ENCODE data around the gene SENP6.
"Not testable (repeated sequence)": the region's sequence is repeated elsewhere in the genome, so short reads cannot be mapped to it uniquely, and the experiment has no call there.

SENP6 gene

DNA sequence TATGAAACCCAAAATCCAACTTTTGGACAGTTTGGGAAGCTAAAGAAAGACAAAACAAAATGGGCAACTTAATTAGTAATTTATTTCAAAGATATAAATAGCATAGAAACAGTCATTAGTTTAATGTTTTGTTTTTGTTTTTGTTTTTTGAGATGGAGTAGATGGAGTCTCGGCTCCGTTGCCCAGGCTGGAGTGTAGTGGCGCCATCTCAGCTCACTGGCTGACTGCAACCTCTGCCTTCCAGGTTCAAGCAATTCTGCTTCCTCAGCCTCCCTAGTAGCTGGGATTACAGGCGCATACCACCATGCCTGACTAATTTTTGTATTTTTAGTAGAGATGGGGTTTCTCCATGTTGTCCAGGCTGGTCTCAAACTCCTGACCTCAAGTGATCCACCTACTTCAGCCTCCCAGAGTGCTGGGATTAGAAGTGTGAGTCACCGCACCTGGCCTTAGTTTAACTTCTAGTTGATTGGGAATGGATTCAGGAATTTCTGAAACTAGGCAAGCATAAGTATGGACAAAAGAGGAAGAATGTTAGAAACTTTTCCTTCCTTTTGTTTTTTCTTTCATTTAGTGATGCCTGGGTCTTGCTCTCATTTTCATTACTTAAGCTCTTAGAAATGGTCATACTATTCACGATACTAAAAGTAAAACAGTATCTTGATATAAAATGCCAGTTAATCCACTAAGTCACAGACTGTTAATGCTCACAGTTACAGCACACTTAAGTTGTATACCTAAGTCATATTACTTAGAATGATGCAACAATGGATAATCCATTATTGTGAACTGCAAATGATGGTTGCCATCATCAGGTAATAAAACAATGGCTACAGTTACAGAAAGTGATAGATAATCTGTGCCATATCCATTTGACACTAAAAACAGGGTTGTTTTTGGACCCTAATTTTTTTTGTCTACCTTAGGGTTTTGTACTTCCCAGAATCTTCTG lies 8.2 kb downstream of the SENP6 start:
- DNase-seq (ENCODE audit: low spot score) = no peak

DNA sequence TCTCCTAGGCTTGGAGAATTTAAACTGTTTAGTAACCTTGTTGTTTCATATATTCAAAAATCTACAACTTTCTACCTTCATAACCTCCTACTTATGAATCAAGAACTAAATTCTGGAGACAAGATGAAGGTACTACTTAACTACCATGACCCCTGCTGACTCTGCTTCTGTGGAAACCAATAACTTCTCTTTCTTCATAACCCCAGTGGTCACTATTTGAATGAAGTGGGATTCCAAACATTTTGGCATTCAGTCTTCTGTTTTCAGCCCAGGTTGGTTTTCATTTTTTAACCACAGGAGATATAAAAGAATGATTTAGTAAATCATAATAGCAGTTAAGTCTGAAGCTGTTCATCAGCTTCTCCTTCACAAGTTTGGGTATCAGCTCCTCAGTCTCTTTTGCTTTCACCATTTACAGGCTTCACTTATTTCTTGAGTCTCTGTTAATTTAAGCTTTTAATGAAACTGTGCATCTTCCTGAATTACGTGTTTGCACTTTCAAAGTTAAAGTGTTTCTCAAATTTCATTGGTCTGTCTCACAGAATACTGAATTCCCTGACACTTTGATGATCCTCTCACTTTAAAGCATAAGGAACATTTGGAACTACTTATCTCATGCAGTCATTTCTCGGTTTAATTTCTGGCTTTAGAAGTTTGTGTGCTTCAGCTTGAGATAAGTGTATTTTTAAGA lies 9.5 kb downstream of the SENP6 start:
- DNase-seq (ENCODE audit: low spot score) = no peak

DNA sequence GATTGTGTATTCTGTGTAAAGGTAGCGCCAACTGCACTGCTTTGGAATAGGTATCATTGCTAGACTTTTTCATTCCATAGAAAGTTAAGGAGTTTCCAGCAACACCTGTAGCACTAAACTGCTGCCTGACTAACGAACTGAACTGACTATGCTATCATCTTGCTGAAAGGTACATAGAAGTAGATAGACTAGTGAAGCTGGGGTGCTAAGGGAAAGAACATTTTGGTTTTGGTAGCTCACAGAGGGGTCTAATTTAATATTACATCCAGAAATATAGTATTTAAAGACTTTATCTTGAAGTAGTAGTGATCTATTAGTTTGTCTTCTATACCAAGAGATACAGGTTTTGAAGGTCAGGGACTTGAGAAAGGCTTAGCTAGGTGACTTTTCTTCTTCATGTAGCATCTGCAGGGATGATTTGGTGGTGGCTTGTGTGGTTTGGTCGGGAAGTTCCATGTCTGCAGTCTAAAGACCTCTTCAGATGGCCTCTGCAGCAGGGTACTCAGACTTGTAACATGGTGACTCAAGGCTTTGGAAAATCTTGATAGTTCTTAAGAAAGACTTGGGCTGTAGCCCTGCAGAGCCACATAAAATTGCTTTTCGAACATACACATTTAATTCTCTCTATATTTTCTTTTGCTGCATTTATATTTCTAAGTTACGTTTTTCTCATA lies 10.2 kb downstream of the SENP6 start:
- no peak for DNase-seq (ENCODE audit: low spot score)

DNA sequence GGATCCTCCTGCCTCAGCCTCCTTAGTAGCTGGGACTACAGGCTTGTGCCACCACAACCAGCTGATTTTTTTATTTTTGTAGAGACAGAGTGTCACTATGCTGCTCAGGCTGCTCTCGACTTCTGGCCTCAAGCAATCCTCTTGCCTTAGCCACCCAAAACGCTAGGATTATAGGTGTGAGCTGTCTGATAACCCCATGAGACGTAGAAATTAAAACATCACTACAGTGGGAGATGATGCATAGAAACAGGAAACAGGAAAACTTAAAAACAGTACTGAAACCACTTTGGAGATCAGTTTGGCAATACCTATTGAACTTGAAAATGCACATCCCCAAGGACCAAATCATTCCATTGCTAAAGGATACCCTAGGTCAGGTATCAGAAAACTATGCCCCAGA lies 10.8 kb downstream of the SENP6 start:
- DNase-seq (ENCODE audit: low spot score) = no peak

DNA sequence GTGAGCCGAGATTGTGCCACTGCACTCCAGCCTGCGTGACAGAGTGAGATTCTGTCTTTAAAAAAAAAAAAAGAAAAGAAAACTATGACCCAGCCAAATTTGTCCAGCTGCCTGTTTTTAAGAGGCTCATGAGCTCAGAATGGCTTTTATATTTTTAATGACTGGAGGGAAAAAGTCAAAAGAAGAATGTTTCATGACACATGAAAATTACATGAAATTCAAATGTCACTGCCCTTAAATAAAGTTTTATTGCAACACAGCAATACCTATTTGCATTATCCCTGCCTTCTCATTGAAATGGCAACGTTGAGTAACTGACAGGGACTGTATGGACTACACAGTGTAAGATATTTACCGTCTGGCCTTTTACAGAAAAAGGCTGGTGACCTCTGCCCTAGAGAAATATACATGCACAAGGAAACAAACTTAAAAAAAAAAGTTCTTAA lies 11.4 kb downstream of the SENP6 start:
- no peak for DNase-seq (ENCODE audit: low spot score)

DNA sequence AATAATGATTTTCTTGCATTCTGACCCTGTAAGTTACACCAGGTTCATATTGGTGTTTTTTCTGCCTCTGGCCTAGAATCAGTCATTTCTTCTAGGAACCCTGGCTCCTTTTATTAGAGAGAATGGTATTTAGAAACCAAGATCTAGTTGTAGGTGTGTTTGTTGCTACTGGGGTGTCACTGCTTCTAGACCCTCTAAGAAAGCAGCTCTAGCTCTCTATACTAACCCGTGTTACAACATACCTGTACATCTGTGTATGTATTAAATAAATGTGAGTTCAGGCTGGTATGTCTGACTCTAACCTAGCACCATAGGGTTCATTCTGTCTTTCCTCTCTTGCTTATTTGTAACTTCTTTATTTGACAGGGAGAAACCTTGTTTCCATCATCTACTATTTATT lies 16.8 kb downstream of the SENP6 start:
- no peak for DNase-seq (ENCODE audit: low spot score)

DNA sequence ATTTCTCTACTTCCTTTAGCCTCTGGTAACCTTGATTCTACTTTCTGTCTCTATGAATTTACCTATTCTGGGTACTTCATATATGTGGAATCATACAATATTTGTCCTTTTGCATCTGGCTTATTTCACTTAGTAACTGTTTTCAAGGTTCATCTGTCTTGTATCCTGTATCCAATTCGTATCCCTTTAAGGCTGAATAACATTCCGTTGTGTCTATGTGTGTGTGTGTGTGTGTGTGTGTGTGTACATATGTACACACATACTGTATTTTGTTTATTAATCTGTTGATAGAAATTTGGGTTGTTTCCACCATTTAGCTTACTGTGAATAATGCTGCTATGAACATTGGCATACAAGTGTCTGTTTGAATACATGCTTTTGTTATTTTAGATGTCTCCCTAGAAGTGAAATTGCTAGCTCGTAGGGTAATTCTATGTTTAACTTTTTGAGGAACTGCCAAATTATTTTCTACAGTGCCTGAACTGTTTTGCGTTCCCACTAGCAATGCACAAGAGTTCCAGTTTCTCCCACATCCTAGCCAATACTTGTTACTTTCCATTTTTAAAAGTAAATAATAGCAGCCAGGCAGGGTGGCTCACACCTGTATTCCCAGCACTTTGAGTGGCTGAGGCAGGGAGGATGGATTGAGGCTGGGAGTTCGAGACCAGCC lies 17.7 kb downstream of the SENP6 start:
- DNase-seq (ENCODE audit: low spot score) = no peak

DNA sequence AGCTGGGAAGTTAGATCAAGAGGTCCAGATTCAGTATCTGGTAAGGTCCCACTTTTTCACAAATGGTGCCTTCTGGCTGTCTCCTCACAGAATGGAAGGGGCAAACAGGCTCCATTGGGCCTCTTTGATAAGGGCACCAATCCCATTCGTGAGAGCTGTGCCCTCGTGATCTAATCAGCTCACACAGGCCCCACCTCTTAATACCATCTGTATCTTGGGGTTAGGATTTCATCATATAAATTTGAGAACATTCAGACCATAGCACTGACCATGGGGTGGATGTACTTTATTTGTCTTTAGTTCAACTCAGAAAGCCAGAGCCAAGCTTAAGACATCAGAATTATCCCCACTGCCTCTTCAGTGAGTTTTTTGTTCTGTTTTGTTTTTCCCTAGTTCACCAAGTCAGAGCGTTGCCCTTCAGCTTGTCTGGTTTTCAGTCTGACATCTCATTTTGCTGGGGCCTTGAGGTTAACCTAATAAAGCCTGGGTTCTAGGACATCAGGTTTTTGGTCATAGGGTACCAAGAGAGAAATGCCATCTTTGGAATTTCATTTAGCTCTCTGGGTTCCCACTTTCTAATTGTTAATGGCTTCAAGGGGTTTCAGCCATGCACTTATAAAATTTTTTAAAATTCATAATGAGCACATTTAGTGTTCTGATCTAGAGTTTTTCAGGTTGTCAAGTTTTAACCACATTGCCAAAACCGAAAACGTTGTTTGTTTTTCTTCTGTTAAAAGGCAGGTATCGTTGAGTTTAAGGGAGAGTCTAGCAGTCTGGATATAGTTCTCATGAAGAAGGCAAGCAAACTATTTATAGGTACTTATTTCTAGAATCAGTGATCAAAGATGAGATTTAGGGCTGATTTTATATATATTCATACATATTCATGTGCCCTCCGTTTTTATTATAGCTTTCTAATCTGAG lies 19.0 kb downstream of the SENP6 start:
- no peak for DNase-seq (ENCODE audit: low spot score)

DNA sequence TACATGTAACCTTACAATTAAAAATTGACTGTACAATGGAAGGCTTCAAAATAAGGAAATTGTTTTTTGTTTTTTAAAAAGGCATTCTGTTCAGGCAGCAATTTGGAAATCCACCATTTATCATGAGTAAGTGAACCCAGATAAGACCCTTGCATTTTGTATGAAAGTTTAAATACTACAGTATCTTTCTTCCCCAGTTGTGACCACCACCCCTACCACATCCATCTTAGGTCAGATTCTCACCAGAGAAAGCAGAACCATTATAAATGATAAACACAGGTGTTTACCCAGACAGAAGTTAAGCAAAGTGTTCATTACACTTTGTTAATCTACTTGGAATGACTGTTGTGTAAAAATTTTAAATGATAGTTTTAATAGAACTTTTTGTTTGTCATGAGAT lies 20.2 kb downstream of the SENP6 start:
- no peak for DNase-seq (ENCODE audit: low spot score)

DNA sequence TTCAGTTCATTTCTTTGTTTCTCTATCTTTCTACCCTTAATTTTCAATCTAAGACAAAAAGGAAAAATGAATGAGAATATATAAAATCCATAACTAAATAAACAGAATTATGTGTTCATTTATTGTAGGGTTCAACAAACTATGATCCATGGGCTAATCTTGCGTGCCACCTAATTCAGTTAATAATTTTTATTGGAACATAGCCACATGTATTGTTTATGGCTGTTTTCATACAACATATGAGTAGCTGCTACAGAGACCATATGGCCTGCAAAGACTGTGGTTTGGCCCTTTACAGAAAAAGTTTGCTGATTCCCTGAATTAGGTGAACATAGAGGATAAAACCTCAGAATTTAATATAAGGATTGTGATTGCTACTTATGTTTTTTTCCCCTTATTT lies 21.8 kb downstream of the SENP6 start:
- DNase-seq (ENCODE audit: low spot score) = no peak

DNA sequence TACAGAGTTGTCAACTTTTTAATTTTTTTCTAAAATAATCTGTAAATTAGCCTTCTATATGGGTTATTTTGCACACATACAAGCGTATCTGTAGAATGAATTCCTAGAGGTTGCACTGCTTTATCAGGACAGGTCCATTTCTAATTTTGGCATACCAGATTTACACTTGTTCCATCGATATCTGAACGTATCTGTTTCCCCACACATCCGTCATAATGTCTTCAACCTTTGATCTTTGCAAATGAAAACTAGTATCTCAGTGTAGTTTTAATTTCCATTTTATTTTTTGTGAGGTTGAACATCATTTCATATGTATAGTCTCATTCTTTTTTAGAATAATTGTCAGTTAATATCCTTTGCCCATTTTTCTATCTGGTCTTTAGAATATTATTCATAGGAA lies 22.7 kb downstream of the SENP6 start:
- no peak for DNase-seq (ENCODE audit: low spot score)

DNA sequence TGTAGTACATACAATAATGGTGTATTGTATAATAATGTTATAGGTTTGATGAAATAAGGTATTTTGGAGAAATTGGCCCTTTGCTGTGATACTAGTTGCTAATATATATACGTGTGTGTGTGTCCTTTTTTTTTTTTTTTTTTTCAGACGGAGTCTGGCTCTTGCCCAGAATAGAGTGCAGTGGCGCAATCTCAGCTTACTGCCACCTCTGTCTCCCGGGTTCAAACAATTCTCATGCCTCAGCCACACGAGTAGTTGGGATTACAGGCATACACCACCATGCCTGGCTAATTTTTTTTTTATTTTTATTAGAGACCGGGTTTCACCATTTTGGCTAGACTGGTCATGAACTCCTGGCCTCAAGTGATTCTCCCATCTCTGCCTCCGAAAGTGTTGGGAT lies 23.3 kb downstream of the SENP6 start:
- no peak for DNase-seq (ENCODE audit: low spot score)

DNA sequence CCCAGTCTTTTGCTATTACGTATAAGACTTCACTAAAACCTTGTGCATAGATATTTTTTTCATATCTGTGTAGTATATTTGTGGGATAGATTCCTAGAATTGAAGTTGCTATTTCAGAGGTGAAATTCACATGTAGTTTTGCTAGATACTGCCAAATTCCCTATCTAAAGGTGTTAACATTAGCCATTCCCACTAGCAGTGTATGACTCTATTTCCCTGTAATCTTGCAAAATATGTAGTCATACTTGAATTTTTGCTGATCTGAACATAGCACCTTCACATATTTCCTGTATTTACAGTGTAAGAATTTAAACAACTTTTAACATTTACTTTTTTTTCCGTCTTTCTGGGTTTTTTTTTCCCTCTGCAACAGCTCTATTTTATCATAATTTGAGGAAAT lies 24.9 kb downstream of the SENP6 start:
- DNase-seq (ENCODE audit: low spot score) = no peak

DNA sequence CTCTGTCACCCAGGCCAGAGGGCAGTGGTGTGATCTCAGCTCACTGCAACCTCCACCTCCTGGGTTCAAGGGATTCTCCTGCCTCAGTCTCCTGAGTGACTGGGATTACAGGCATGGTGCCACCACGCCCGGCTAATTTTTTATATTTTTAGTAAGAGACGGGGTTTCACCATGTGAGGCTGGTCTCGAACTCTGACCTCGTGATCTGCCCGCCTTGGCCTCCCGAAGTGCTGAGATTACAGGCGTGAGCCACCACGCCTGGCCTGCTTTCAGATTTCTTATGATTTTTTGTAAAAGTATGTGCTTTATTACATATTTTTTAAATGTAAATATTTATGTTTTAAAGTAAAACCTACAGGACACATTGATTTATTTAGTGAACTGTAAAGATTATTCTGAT lies 26.0 kb downstream of the SENP6 start:
- not testable (repeated sequence) for DNase-seq (ENCODE audit: low spot score)

DNA sequence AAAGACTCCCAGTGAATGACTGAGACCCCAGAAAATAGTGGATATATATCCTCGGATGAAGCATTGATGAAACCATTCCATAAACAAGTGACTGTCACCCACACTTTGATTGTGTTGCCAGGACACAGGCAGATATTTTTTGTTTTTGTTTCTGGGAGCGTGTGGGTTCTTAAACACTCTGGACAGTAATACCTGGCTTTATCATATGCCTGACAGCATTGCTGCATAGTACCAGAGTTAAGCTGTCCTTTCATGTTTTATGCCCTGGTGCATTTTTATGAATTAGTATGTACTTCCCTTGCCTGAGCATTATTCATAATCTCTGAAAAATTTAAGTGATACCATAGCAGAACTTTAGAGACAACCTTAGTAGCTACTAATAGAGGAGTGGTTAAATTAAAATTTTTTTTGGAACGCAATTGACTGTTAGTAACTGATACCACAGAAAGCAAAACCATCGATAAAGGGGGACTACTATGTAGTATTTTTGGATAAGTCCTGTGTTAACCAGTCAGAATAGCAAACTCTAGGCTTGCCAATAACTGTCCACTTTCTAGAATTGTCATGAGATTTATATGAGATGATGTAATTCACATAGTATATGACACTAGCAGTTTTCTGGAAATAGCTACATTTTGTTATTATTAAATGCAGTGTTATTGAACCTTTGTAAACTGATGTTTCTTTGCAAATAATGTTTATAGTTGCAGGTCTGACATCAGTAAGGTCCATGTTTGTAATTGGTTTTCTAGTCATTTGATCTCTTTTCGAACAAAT lies 30.4 kb downstream of the SENP6 start:
- DNase-seq (ENCODE audit: low spot score) = no peak

DNA sequence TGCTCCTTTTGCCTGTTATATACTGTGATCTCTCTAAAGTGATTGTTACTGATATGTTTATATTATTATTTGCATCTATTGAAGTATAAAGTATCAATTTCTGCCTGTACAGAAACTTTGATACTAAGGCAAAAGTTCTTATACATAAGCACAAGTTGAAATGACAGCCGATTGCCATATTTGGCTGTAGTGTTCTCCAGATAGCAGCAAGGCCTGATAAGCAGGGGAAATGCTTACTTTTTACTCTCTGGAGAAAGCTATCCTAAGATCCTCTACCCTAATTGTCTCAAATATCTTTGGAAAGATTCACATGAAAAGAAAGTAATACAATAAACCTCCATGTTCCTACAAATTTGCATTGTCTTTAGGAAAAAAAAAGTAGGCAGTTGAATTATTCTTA lies 31.4 kb downstream of the SENP6 start:
- no peak for DNase-seq (ENCODE audit: low spot score)

DNA sequence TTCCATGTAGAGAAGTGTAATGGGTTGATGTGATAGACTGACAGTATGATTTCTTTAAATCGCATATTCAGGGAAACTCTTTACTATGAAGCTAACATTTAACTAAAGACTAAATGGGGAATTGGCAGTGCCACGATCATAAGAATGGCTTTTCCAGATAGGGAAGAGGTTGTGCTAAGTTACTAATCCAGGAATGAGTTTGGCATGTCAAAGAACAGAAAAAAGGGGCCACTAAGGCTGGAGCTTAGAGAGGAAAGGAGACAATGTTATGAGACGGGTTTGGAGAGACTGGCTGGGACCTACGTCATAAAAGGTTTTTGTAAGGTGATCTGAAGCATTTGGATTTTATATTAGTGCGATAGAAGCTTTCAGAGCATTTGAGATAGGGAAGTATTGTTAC lies 40.6 kb downstream of the SENP6 start:
- DNase-seq (ENCODE audit: low spot score) = no peak

DNA sequence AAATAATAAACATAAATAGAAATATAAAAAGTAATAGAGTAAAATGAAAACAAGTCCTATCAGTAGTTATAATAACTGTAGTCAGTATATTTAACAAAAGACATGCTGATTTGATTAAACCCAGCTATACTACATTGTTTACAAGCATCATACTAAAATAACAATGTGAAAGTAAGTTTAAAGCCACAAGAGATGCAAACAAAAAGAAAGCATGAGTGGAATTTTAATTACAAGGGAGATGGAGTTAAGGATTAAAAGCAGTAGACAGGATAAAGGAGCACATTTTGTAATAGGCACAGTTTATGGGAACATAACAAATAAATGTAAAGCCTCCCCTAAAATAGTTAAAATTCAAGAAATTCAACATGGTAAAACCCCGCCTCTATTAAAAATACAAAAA lies 41.5 kb downstream of the SENP6 start:
- no peak for DNase-seq (ENCODE audit: low spot score)

DNA sequence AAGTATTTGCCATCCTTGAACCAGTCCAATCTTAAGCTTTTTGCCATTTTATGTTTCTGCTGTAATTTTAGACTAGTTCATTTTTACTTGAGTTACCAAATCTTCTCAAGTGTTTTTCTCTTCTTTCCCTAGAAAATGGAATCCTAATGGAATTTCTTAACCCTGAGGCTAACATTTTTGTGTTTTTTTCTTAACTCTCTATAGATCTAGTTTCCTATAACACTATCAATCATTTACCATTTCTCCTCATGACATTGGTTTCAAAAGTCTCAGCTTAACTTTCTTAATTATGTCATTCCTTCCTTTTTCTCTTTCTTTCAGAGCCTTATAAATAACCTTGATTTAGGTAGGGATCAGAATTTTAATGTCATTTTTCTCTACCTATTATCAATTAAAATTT lies 54.8 kb downstream of the SENP6 start:
- DNase-seq (ENCODE audit: low spot score) = no peak

DNA sequence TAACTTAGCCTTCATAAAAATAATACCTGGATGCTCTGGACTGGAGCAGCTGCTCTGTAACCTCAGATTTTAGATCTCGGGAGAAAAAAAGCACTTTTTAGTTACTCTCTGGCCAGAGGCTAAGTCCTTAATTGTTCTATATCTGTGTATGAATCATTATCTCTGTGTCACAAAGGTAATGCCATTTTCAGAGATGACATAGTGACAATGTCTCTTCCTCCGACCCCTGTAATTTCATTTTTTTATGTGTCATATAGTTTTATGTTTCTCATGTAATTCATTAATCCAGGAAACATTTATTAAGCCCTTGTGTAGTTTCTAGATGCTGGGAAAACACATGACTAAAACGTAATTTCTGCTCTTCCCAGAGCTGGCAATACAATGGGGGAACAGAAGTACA lies 55.6 kb downstream of the SENP6 start:
- DNase-seq (ENCODE audit: low spot score) = no peak
